ENCODE measurements around the gene KLHL29.

KLHL29 gene

DNA sequence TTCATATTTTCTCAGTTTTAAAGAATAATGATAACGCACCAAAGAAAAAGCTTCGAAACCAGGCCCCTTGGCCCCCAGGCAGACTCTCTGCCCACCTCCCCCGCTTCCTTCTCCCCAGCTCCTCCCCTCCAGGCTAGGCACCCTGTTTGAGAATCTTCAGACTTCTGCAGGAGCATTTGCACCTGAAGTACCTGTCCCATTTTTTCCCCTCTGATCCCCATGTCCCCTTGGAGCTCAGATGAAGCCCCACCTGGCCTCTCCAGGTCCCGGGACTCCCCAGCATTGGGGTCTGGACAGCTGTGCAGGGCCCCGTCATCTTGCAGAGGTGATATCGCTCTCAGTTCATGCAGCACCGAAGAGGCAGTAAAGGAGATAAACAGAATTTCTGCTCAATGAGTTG lies 35.5 kb upstream of the KLHL29 start:
- DNase-seq (ENCODE audit: insufficient read length, low spot score) (no peak), FAIRE-seq (no peak)
- TF ChIP-seq, protein P1, sequence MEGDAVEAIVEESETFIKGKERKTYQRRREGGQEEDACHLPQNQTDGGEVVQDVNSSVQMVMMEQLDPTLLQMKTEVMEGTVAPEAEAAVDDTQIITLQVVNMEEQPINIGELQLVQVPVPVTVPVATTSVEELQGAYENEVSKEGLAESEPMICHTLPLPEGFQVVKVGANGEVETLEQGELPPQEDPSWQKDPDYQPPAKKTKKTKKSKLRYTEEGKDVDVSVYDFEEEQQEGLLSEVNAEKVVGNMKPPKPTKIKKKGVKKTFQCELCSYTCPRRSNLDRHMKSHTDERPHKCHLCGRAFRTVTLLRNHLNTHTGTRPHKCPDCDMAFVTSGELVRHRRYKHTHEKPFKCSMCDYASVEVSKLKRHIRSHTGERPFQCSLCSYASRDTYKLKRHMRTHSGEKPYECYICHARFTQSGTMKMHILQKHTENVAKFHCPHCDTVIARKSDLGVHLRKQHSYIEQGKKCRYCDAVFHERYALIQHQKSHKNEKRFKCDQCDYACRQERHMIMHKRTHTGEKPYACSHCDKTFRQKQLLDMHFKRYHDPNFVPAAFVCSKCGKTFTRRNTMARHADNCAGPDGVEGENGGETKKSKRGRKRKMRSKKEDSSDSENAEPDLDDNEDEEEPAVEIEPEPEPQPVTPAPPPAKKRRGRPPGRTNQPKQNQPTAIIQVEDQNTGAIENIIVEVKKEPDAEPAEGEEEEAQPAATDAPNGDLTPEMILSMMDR (IDR thresholded peaks at IDR 0.05; ENCODE audit: insufficient read depth, missing control alignments) = no peak

DNA sequence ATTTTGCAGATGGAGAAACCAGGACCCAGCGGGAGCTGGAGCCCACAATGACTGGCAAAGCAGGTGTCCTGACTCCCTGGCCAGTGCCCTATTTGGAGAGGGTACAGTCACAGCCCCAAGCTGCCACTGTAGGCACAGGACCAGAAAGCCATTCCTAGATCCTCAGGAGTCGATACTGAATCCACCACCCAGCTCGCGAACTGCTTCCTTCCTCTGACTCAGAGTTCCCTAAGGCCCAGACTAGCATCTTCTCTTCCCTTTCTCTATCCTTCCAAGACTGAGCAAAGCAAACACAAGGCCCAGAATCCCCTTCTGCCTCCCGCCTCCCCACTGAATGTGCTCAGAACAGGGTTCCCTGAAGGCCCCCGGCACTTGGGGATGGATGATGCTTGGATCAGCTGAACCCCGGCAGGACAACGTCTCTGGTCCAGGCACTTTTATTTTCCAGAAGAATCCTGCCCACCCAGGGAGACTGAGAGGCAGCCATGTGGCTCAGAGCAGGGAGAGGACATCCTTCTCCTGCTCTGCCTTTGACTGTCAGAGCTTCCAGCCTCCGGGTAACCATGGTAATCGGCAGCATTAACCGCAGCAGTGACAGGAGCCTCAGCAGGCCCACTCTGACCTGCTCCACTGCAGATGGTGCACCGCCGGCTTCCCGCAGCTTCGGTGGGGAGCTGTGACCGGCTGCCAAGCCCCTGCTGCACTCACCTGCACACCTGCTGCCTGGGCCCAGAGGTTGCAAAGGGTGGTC lies 34.8 kb upstream of the KLHL29 start:
- FAIRE-seq (no peak), DNase-seq (ENCODE audit: insufficient read length, low spot score) (no peak)
- TF ChIP-seq, protein P1 (IDR thresholded peaks at IDR 0.05; ENCODE audit: insufficient read depth, missing control alignments) = no peak

DNA sequence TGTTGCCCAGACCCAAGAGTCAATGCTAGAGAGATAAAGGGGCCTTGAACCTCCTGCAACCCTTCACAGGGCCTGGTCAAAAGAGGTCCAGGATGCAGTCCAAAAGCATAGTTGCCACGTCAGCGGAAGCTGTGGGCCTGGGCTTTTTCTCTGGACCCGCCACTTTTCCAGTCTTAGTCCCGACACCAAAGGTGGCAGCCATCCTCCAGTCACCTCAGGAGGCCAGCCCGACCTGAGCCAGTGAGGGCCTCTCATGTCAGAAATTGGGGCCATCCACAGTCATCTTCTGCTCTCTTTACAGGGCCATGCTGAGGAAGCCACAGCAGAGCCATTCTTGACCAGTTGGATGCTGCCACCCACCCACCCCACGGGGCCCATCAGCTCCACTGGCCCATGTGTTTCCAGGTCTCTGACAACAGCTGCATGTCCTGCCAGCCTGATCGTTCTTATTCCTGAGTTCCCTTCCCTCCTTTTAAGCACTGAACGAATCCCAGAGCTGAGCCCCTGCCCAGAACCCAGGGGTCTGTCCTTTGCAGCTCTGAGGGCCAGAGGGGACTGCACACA lies 34.1 kb upstream of the KLHL29 start:
- FAIRE-seq = no peak
- DNase-seq (ENCODE audit: insufficient read length, low spot score) = no peak
- TF ChIP-seq, protein P1 (IDR thresholded peaks at IDR 0.05; ENCODE audit: insufficient read depth, missing control alignments) = no peak

DNA sequence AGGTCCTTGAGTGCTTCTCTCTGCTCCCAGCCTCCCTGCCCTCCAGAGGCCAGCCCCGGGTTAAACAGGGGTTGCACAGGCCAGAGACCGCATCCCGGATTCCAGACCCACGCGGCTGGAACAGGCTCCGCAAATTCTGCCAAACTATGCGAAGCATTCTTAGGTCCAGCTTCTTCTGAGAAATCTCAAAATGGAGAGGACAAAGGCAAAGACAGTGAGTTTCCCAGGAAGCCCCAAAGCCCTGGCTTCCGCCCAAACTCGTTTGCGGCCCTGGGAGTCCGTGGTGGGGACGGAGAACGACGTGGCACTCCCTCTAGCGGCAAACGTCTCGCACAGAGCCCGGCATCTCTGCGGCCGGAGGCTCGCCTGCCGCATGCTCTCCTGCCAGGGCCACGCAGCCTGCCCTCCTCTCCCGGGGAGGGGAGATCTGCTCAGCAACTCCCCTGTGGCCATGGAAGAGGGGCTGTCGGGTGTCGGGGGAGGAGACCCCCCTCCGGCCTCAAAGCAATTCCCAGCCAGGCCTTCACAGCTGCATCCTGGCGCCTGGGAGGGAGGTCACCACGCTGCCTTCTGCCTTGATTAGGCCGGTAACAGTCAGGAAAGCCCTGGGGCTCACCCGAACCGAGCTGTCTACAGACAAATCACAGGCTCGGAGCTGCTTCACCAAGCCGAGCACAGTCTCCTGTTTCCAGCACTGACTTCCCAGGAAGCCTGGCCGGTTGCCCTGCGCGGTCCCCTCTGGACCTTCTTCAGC lies 33.4 kb upstream of the KLHL29 start:
- DNase-seq (ENCODE audit: insufficient read length, low spot score) = no peak
- TF ChIP-seq, protein P1 (IDR thresholded peaks at IDR 0.05; ENCODE audit: insufficient read depth, missing control alignments) = peak; percentile 79
- no peak for FAIRE-seq

DNA sequence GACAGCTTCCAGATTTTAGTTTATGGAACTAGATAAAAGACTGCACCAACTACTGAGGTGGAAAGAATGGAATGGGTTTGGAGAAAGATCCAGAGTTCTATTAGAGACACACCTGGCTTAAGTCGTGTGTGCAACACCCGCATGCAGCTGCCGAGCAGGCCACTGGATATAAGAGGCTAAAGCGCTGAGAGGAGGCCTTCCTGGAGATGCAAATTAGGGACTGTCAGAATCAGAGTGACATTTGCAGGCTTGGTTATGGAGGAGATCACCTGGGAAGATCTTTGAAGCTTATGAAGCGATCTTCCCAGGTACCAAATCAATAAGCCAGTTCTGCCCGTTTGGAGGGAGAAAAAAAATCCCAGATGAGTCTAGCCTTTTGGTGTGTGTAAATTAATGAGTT lies 30.4 kb upstream of the KLHL29 start:
- no peak for DNase-seq (ENCODE audit: insufficient read length, low spot score)
- no peak for FAIRE-seq
- TF ChIP-seq, protein P1 (IDR thresholded peaks at IDR 0.05; ENCODE audit: insufficient read depth, missing control alignments) = no peak

DNA sequence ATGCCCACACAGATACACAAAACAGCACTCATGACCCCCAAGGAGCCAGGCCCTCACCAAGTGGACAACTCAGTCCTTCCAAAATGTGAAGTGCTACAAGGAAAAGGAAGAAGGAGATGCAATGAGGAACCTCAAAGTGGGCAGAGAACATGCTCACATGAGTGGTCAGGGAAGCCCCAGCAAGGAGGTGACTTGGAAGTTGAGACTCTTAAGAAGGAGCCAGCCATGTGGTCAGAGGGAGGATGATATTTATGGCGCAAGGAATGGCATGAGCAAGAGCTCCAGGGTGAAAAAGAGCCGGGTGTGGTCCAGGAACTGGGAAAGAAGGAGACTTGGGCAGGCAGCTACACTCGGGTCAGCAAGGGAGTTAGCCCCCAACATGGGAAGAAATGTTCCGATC lies 30.0 kb upstream of the KLHL29 start:
- no peak for FAIRE-seq
- DNase-seq (ENCODE audit: insufficient read length, low spot score) = no peak
- TF ChIP-seq, protein P1 (IDR thresholded peaks at IDR 0.05; ENCODE audit: insufficient read depth, missing control alignments) = no peak

Data from D721Med (cell line).